ENCODE measurements around the gene PRKCE. TPM values are rescaled to one million over a fixed set of nuclear protein-coding genes. Genes with fewer than 3 reads are reported as not detected.

Gene PRKCE
- total RNA-seq, 1 experiment from 2014 or later = 12.1 TPM

GRCh38 chr2:45982096-45982495 is 330.6 kb downstream of the PRKCE start:
- H3K27ac Mint-ChIP-seq (ENCODE audit: low read depth, unreplicated experiment) = no peak overlapping the region
- intact Hi-C loops (cut with micrococcal nuclease) = no loop called here

GRCh38 chr2:45983213-45983612 is 331.7 kb downstream of the PRKCE start:
- peaks cover 19% of the 10 kb centered on the region for H3K36me3 Mint-ChIP-seq (ENCODE audit: insufficient read depth, unreplicated experiment)
- TF ChIP-seq CTCF (IDR thresholded peaks at IDR 0.05; ENCODE audit: unreplicated experiment) = no peak
- POLR2A ChIA-PET = no interaction called here
- H3K27ac Mint-ChIP-seq (ENCODE audit: low read depth, unreplicated experiment) = no peak overlapping the region
- H3K9me3 Mint-ChIP-seq (ENCODE audit: unreplicated experiment) = no peaks in the 10 kb centered on the region
- DNase-seq (ENCODE audit: unreplicated experiment) = no peak
- no peak overlapping the region for H3K4me3 Mint-ChIP-seq (ENCODE audit: unreplicated experiment)
- intact Hi-C loops (cut with micrococcal nuclease) = no loop called here
- no TSS peak for BruUV-seq (replicated peaks)
- H3K4me1 Mint-ChIP-seq (ENCODE audit: insufficient read depth, unreplicated experiment) = no peaks in the 10 kb centered on the region
- no peaks in the 10 kb centered on the region for H3K27me3 Mint-ChIP-seq (ENCODE audit: insufficient read depth, unreplicated experiment)
- CTCF ChIA-PET = interaction anchor here (1.8 kb wide), 1 partner anchor 9 kb away, joined by 5 read pairs; no protein-coding TSS in a partner anchor

More at GRCh38 chr2:45982096-45982495, 330.6 kb downstream of the PRKCE start:
- H3K4me1 Mint-ChIP-seq (ENCODE audit: insufficient read depth, unreplicated experiment) = no peaks in the 10 kb centered on the region
- H3K27me3 Mint-ChIP-seq (ENCODE audit: insufficient read depth, unreplicated experiment) = no peaks in the 10 kb centered on the region
- H3K9me3 Mint-ChIP-seq (ENCODE audit: unreplicated experiment) = no peaks in the 10 kb centered on the region
- CTCF ChIA-PET = no interaction called here
- no peak for DNase-seq (ENCODE audit: unreplicated experiment)
- no peak overlapping the region for H3K4me3 Mint-ChIP-seq (ENCODE audit: unreplicated experiment)
- BruUV-seq (replicated peaks) = no TSS peak
- no peak for TF ChIP-seq CTCF (IDR thresholded peaks at IDR 0.05; ENCODE audit: unreplicated experiment)
- POLR2A ChIA-PET = no interaction called here
- peaks cover 19% of the 10 kb centered on the region for H3K36me3 Mint-ChIP-seq (ENCODE audit: insufficient read depth, unreplicated experiment)

GRCh38 chr2:45984366-45984765 is 332.9 kb downstream of the PRKCE start:
- no peaks in the 10 kb centered on the region for H3K9me3 Mint-ChIP-seq (ENCODE audit: unreplicated experiment)
- H3K4me1 Mint-ChIP-seq (ENCODE audit: insufficient read depth, unreplicated experiment) = no peaks in the 10 kb centered on the region
- DNase-seq (ENCODE audit: unreplicated experiment) = no peak
- H3K27ac Mint-ChIP-seq (ENCODE audit: low read depth, unreplicated experiment) = no peak overlapping the region
- no peak for TF ChIP-seq CTCF (IDR thresholded peaks at IDR 0.05; ENCODE audit: unreplicated experiment)
- ChIA-PET CTCF (interaction anchor here (0.5 to 0.7 kb wide), 2 partner anchors 15 to 164 kb away, joined by 3 read pairs; no protein-coding TSS in a partner anchor), POLR2A (no interaction called here)
- no TSS peak for BruUV-seq (replicated peaks)
- peaks cover 19% of the 10 kb centered on the region for H3K36me3 Mint-ChIP-seq (ENCODE audit: insufficient read depth, unreplicated experiment)
- no peaks in the 10 kb centered on the region for H3K27me3 Mint-ChIP-seq (ENCODE audit: insufficient read depth, unreplicated experiment)
- intact Hi-C loops (cut with micrococcal nuclease) = no loop called here
- no peak overlapping the region for H3K4me3 Mint-ChIP-seq (ENCODE audit: unreplicated experiment)

- ChIA-PET CTCF (no interaction called here), POLR2A (no interaction called here)
- H3K4me3 Mint-ChIP-seq (ENCODE audit: unreplicated experiment) = no peak overlapping the region
- H3K27ac Mint-ChIP-seq (ENCODE audit: low read depth, unreplicated experiment) = no peak overlapping the region
- no peak for DNase-seq (ENCODE audit: unreplicated experiment)
- BruUV-seq (replicated peaks) = no TSS peak
- intact Hi-C loops (cut with micrococcal nuclease) = no loop called here
- no peaks in the 10 kb centered on the region for H3K27me3 Mint-ChIP-seq (ENCODE audit: insufficient read depth, unreplicated experiment)
- H3K4me1 Mint-ChIP-seq (ENCODE audit: insufficient read depth, unreplicated experiment) = no peaks in the 10 kb centered on the region
- peaks cover 19% of the 10 kb centered on the region for H3K36me3 Mint-ChIP-seq (ENCODE audit: insufficient read depth, unreplicated experiment)
- H3K9me3 Mint-ChIP-seq (ENCODE audit: unreplicated experiment) = no peaks in the 10 kb centered on the region
- no peak for TF ChIP-seq CTCF (IDR thresholded peaks at IDR 0.05; ENCODE audit: unreplicated experiment)
These were observed 333.5 kb downstream of the PRKCE start for GRCh38 chr2:45984896-45985473.

Measured in MCF 10A (cell line).